Esophagus squamous epithelium (tissue), 4 donors: ENCODE measurements around the gene PLXND1.

Experiments
- CTCF ChIP-seq, 6 experiments: fragments of 450-650 bp in 4 of 6; fragments of 200-600 bp in 2 of 6; sonication (generic) in 2 of 6; IDR thresholded peaks; one replicate each; pipeline ENCODE4 v1.5.1; 2016 to 2019; ENCODE audit warnings: antibody characterized with exemption in 6 of 6, mild to moderate bottlenecking in 4 of 6, moderate library complexity in 4 of 6
- POLR2A ChIP-seq, 4 donors: fragments of 450-650 bp; IDR thresholded peaks; one replicate each; pipeline ENCODE4 v1.6.1; 2017; ENCODE audit warnings: antibody characterized with exemption in 4 of 4, mild to moderate bottlenecking in 4 of 4, moderate library complexity in 3 of 4

- TF ChIP-seq POLR2A (IDR thresholded peaks at IDR 0.05), result no peak
- no peak for TF ChIP-seq CTCF (IDR thresholded peaks at IDR 0.05)
Measured at GRCh38 chr3:129587566-129588210, 18.8 kb downstream of the PLXND1 start.
